Esophagus squamous epithelium (tissue), 5 donors: ENCODE measurements around the gene PDS5A. TPM values are rescaled to one million over a fixed set of nuclear protein-coding genes. Genes with fewer than 3 reads are reported as not detected.
"Not testable (repeated sequence)": the region's sequence is repeated elsewhere in the genome, so short reads cannot be mapped to it uniquely, and the experiment has no call there.

Experiments
- DNase-seq: peaks from one replicate; lab custom pipeline; 2025; lab: John Stamatoyannopoulos, UW
- H3K27ac ChIP-seq, 4 donors: fragments of 200-600 bp; sonication (generic); one replicate each; pipeline ENCODE4 v1.5.1; 2016 to 2019; ENCODE audit warnings: mild to moderate bottlenecking in 1 of 4
- H3K27me3 ChIP-seq, 4 donors: fragments of 200-600 bp; sonication (generic); 1 replicate in 3 of 4; 2 replicates in 1 of 4; pipeline versions ENCODE4 v1.5.1 to v1.6.0; 2017 to 2021; ENCODE audit warnings: antibody characterized with exemption in 1 of 4
- H3K36me3 ChIP-seq, 3 donors: fragments of 200-600 bp; sonication (generic); one replicate each; pipeline ENCODE4 v1.5.1; 2016 to 2019
- H3K4me1 ChIP-seq, 3 donors: fragments of 200-600 bp; sonication (generic); one replicate each; pipeline ENCODE4 v1.5.1; 2017 to 2019
- H3K4me3 ChIP-seq, 4 donors: fragments of 200-600 bp; sonication (generic); 1 replicate in 3 of 4; 2 replicates in 1 of 4; pipeline ENCODE4 v1.5.1; 2016 to 2019; ENCODE audit warnings: mild to moderate bottlenecking in 2 of 4, moderate library complexity in 1 of 4
- H3K9me3 ChIP-seq, 3 donors: fragments of 200-600 bp; sonication (generic); one replicate each; pipeline ENCODE4 v1.5.1; 2016 to 2019
- CTCF ChIP-seq, 6 experiments: fragments of 450-650 bp in 4 of 6; fragments of 200-600 bp in 2 of 6; sonication (generic) in 2 of 6; IDR thresholded peaks; one replicate each; pipeline ENCODE4 v1.5.1; 2016 to 2019; ENCODE audit warnings: antibody characterized with exemption in 6 of 6, mild to moderate bottlenecking in 4 of 6, moderate library complexity in 4 of 6
- POLR2A ChIP-seq, 4 donors: fragments of 450-650 bp; IDR thresholded peaks; one replicate each; pipeline ENCODE4 v1.6.1; 2017; ENCODE audit warnings: antibody characterized with exemption in 4 of 4, mild to moderate bottlenecking in 4 of 4, moderate library complexity in 3 of 4
- WGBS, 2 donors: methylation state at CpG; one replicate each; pipeline ENCODE4 v1.1.5; 2018; 5-methylcytosine and 5-hydroxymethylcytosine counted together
- intact Hi-C: fragments of 100-400 bp; cut with DNase I; formaldehyde crosslinking; loops from one replicate; pipeline ENCODE4 v1.15.0; 2022
- total RNA-seq, 4 donors: library from RNA; depleted of rRNA; stranded (reverse); fragments of >200 nt; gene quantifications; one replicate each; pipeline ENCODE4 v1.1.0, GENCODE V29; 2016
- donor health status: DM: yes; HTN: yes; CAD: no.

The PDS5A gene
- total RNA-seq, 4 donors from 2014 or later: 49.1 to 70.2 (median 59.6) TPM

- Histone ChIP-seq H3K36me3 (no peaks in the 10 kb centered on the region), H3K27ac (no peak overlapping the region), H3K9me3 (no peaks in the 10 kb centered on the region), H3K4me3 (no peak overlapping the region), H3K27me3 (no peaks in the 10 kb centered on the region), H3K4me1 (no peaks in the 10 kb centered on the region)
- no peak for TF ChIP-seq POLR2A (IDR thresholded peaks at IDR 0.05)
- TF ChIP-seq CTCF (IDR thresholded peaks at IDR 0.05): no peak
- 66 to 74% methylated on average over 7 of the region's 7 CpGs for WGBS, 2 donors
- intact Hi-C loops: no loop called here
- no peak for DNase-seq
These were observed 163.1 kb downstream of the PDS5A start for GRCh38 chr4:39814403-39815185.

GRCh38 chr4:39813761-39814160, 163.9 kb downstream of the PDS5A start:
- H3K36me3 ChIP-seq, H3K4me1 ChIP-seq, H3K9me3 ChIP-seq, DNase-seq, H3K27ac ChIP-seq, intact Hi-C loops, H3K4me3 ChIP-seq, H3K27me3 ChIP-seq: not testable (repeated sequence)
- 61 to 65% methylated on average over 2 of the region's 2 CpGs for WGBS, 2 donors

- H3K27ac ChIP-seq, H3K27me3 ChIP-seq, H3K4me1 ChIP-seq, DNase-seq, H3K9me3 ChIP-seq, intact Hi-C loops, H3K36me3 ChIP-seq, H3K4me3 ChIP-seq: not testable (repeated sequence)
- 0% methylated on average over 1 of the region's 1 CpG for WGBS, 2 donors
These were observed 164.7 kb downstream of the PDS5A start for GRCh38 chr4:39813033-39813432.

DNA sequence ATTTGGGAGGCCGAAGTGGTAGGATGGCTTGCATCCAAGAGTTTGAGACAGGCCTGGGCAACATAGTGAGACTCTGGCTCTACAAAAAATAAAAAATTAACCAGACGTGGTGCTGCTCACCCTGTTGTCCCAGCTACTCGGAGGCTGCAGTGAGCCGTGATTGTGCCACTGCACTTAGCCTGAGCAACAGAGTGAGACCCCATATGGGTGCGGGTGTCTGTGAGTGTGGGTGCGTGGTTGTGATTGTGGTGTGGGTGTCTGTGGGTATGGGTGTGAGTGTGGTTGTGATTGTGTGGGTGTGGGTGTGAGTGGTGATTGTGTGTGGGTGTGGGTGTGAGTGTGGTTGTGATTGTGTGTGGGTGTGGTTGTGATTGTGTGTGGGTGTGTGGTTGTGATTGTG, 165.2 kb downstream of the PDS5A start:
- DNase-seq: no peak
- H3K27me3 ChIP-seq: no peaks in the 10 kb centered on the region
- no peaks in the 10 kb centered on the region for H3K36me3 ChIP-seq
- no peak overlapping the region for H3K4me3 ChIP-seq
- no peaks in the 10 kb centered on the region for H3K9me3 ChIP-seq
- TF ChIP-seq CTCF (IDR thresholded peaks at IDR 0.05) (no peak), POLR2A (IDR thresholded peaks at IDR 0.05) (no peak)
- no peak overlapping the region for H3K27ac ChIP-seq
- 49 to 56% methylated on average over 6 of the region's 6 CpGs for WGBS, 2 donors
- H3K4me1 ChIP-seq: no peaks in the 10 kb centered on the region
- intact Hi-C loops: no loop called here

DNA sequence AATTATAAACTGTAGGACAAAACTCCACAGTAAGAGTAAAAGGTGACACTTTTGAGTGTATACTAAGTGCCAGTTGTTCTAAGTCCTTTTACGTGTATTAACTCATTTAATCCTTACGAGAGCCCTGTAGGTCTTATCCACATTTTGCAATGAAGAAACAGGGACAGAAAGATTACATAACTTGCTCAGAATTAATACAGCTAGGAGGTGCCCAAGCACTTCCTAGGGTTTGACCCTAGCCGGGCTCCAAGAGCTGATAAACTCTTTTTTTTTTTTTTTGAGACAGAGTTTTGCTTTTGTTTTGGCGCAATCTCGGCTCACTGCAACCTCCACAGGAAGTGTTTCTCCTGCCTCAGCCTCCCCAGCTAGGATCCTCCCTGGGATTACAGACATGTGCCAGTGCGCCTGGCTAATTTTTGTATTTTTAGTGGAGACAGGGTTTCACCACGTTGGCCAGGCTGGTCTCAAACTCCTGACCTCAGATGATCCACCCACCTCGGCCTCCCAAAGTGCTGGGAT, 169.4 kb downstream of the PDS5A start:
- intact Hi-C loops: no loop called here
- TF ChIP-seq CTCF (IDR thresholded peaks at IDR 0.05) (no peak), POLR2A (IDR thresholded peaks at IDR 0.05) (no peak)
- no peaks in the 10 kb centered on the region for H3K36me3 ChIP-seq

DNA sequence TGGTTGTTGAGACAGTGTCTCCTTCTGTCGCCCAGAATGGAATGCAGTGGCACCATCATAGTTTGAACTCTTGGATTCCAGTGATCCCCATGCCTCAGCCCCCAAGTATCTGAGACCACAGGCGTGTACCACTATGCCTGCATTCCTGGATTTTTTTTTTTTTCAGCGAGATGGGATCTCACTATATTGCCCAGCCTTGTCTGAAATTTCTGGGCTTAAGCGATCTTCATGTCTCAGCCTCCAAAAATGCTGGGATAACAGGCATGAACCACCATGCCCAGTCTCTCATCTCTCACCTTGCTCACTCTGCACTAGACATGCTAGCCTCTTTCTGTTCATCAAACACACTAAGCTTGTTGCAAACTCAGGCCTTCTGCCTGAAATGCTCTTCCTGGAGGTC, 175.7 kb downstream of the PDS5A start:
- intact Hi-C loops: no loop called here
- no peak overlapping the region for H3K27ac ChIP-seq
- H3K4me3 ChIP-seq: no peak overlapping the region
- 63 to 72% methylated on average over 4 of the region's 4 CpGs for WGBS, 2 donors
- no peaks in the 10 kb centered on the region for H3K4me1 ChIP-seq
- no peaks in the 10 kb centered on the region for H3K36me3 ChIP-seq
- no peaks in the 10 kb centered on the region for H3K27me3 ChIP-seq
- no peak for TF ChIP-seq CTCF (IDR thresholded peaks at IDR 0.05)
- no peak for TF ChIP-seq POLR2A (IDR thresholded peaks at IDR 0.05)
- H3K9me3 ChIP-seq: no peaks in the 10 kb centered on the region
- no peak for DNase-seq

More for the DNA sequence above, 169.4 kb downstream of the PDS5A start:
- no peaks in the 10 kb centered on the region for H3K27me3 ChIP-seq
- H3K4me3 ChIP-seq: no peak overlapping the region
- no peak for DNase-seq
- no peaks in the 10 kb centered on the region for H3K9me3 ChIP-seq
- 61 to 67% methylated on average over 7 to 8 of the region's 8 CpGs for WGBS, 2 donors
- no peaks in the 10 kb centered on the region for H3K4me1 ChIP-seq
- no peak overlapping the region for H3K27ac ChIP-seq

DNA sequence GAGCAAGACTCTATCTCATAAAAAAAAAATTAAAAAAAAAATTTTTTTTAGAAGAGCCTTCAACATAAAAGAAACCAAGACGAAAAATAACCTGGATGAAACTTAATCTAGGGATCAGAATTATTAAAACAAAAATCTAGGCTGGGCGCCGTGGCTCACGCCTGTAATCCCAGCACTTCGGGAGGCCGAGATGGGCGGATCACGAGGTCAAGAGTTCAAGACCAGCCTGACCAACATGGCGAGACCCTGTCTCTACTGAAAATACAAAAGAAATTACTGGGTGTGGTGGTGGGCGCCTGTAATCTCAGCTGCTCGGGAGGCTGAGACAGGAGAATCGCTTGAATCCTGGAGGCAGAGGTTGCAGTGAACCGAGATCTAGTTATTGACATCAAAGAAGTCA, 184.7 kb downstream of the PDS5A start:
- H3K27me3 ChIP-seq, H3K36me3 ChIP-seq, H3K9me3 ChIP-seq, H3K4me1 ChIP-seq, intact Hi-C loops, H3K27ac ChIP-seq, DNase-seq, H3K4me3 ChIP-seq: not testable (repeated sequence)
- 86 to 89% methylated on average over 13 of the region's 13 CpGs for WGBS, 2 donors
